Sigmoid colon (tissue), 7 donors: ENCODE data around the gene CDK13. TPM values are rescaled to one million over a fixed set of nuclear protein-coding genes. Genes with fewer than 3 reads are reported as not detected.

Source experiments
- DNase-seq: peaks from one replicate; pipeline ENCODE4 v3.0.0-alpha.2; 2019
- H3K27ac ChIP-seq, 4 donors: fragments of 200-600 bp; sonication (generic); one replicate each; pipeline ENCODE4 v1.5.1; 2016 to 2019; ENCODE audit warnings: mild to moderate bottlenecking in 1 of 4
- H3K27me3 ChIP-seq, 3 donors: fragments of 200-600 bp; sonication (generic); one replicate each; pipeline ENCODE4 v1.5.1; 2019; ENCODE audit warnings: mild to moderate bottlenecking in 1 of 3
- H3K36me3 ChIP-seq, 4 donors: fragments of 200-600 bp; sonication (generic); one replicate each; pipeline ENCODE4 v1.5.1; 2016 to 2019
- H3K4me1 ChIP-seq, 4 donors: fragments of 200-600 bp; sonication (generic); one replicate each; pipeline ENCODE4 v1.5.1; 2017 to 2019
- H3K4me3 ChIP-seq, 4 donors: fragments of 200-600 bp; sonication (generic); one replicate each; pipeline ENCODE4 v1.5.1; 2017 to 2019; ENCODE audit warnings: mild to moderate bottlenecking in 2 of 4, moderate library complexity in 1 of 4
- H3K9me3 ChIP-seq, 4 donors: fragments of 200-600 bp in 3 of 4; sonication (generic) in 3 of 4; one replicate each; pipeline versions ENCODE4 v1.5.1 to v1.6.1; 2013 to 2019
- CTCF ChIP-seq, 4 experiments: fragments of 450-650 bp in 3 of 4; fragments of 200-600 bp in 1 of 4; IDR thresholded peaks; one replicate each; pipeline ENCODE4 v1.5.1; 2016 to 2019; ENCODE audit warnings: antibody characterized with exemption in 4 of 4, mild to moderate bottlenecking in 3 of 4, moderate library complexity in 2 of 4
- EP300 ChIP-seq, 4 donors: sonication (generic); formaldehyde crosslinking; IDR thresholded peaks; one replicate each; pipeline ENCODE4 v1.6.1; 2017; ENCODE audit warnings: antibody characterized with exemption in 4 of 4
- POLR2A ChIP-seq, 2 donors: fragments of 450-650 bp; IDR thresholded peaks; one replicate each; pipeline ENCODE4 v1.6.1; 2016; ENCODE audit warnings: antibody characterized with exemption in 2 of 2, mild to moderate bottlenecking in 2 of 2, moderate library complexity in 2 of 2
- POLR2AphosphoS5 ChIP-seq, 4 donors: sonication (generic); formaldehyde crosslinking; IDR thresholded peaks; one replicate each; pipeline ENCODE4 v1.6.1; 2017; ENCODE audit warnings: antibody characterized with exemption in 4 of 4
- WGBS, 2 donors: extraction: QIAGEN DNeasy Blood & Tissue Kit; methylation state at CpG; one replicate each; pipeline ENCODE4 v1.1.7; 2013; 5-methylcytosine and 5-hydroxymethylcytosine counted together
- intact Hi-C: fragments of 100-400 bp; cut with DNase I; formaldehyde crosslinking; loops from one replicate; pipeline ENCODE4 v1.15.1; 2023
- polyA plus RNA-seq, 3 donors: library from polyadenylated mRNA; stranded (reverse); fragments of 200-250 nt; gene quantifications; one replicate each; pipeline ENCODE4 v1.2.3, GENCODE V29; 2013
- total RNA-seq, 4 donors: library from RNA; depleted of rRNA; stranded (reverse); fragments of >200 nt; gene quantifications; one replicate each; pipeline ENCODE4 v1.1.0, GENCODE V29; 2016
- donor health status: healthy with polysubstance abuse.
- donor health status: Bipolar disorder and iron deficiency.
- donor health status: healthy.

CDK13 gene
- total and polyA plus RNA-seq, 7 donors: 8.4 to 80.0 (median 63.8) TPM

- Histone ChIP-seq H3K4me1 (no peaks in the 10 kb centered on the region), H3K4me3 (no peak overlapping the region), H3K27me3 (no peaks in the 10 kb centered on the region), H3K9me3 (no peaks in the 10 kb centered on the region), H3K36me3 (peaks cover 22 to 81% (median 30%) of the 10 kb centered on the region in 4 donors), H3K27ac (peak overlapping the region in 1 of 4 donors; percentile 36)
- DNase-seq: no peak
- intact Hi-C loops: no loop called here
- WGBS, 2 donors: 96 to 97% methylated on average over 2 of the region's 2 CpGs
- TF ChIP-seq POLR2AphosphoS5 (IDR thresholded peaks at IDR 0.05) (no peak), POLR2A (IDR thresholded peaks at IDR 0.05) (no peak), EP300 (IDR thresholded peaks at IDR 0.05) (no peak), CTCF (IDR thresholded peaks at IDR 0.05) (no peak)
These were observed 142.1 kb downstream of the CDK13 start for GRCh38 chr7:40092182-40092581.

- no peak overlapping the region for H3K27ac ChIP-seq
- no peaks in the 10 kb centered on the region for H3K9me3 ChIP-seq
- 91 to 95% methylated on average over 8 of the region's 8 CpGs for WGBS, 2 donors
- no peaks in the 10 kb centered on the region for H3K27me3 ChIP-seq
- no peak for TF ChIP-seq POLR2AphosphoS5 (IDR thresholded peaks at IDR 0.05)
- TF ChIP-seq EP300 (IDR thresholded peaks at IDR 0.05): no peak
- TF ChIP-seq CTCF (IDR thresholded peaks at IDR 0.05): no peak
- no peak for TF ChIP-seq POLR2A (IDR thresholded peaks at IDR 0.05)
- H3K4me3 ChIP-seq: no peak overlapping the region
- DNase-seq: no peak
- intact Hi-C loops: no loop called here
- H3K4me1 ChIP-seq: peaks cover 0 to 9% (median 3%) of the 10 kb centered on the region in 4 donors
- peaks cover 13 to 68% (median 23%) of the 10 kb centered on the region in 4 donors for H3K36me3 ChIP-seq
These were observed 143.7 kb downstream of the CDK13 start for GRCh38 chr7:40093631-40094350.

GRCh38 chr7:40095230-40095629 lies 145.2 kb downstream of the CDK13 start:
- TF ChIP-seq POLR2AphosphoS5 (IDR thresholded peaks at IDR 0.05) (no peak), EP300 (IDR thresholded peaks at IDR 0.05) (no peak), CTCF (IDR thresholded peaks at IDR 0.05) (no peak), POLR2A (IDR thresholded peaks at IDR 0.05) (no peak)
- no peak overlapping the region for H3K4me3 ChIP-seq
- H3K36me3 ChIP-seq: peaks cover 10 to 54% (median 15%) of the 10 kb centered on the region in 4 donors
- no peaks in the 10 kb centered on the region for H3K27me3 ChIP-seq
- peaks cover 0 to 10% (median 4%) of the 10 kb centered on the region in 4 donors for H3K4me1 ChIP-seq
- no peak for DNase-seq
- no peak overlapping the region for H3K27ac ChIP-seq
- H3K9me3 ChIP-seq: no peaks in the 10 kb centered on the region
- intact Hi-C loops: no loop called here
- 24 to 70% methylated on average over 1 of the region's 1 CpG for WGBS, 2 donors

- Histone ChIP-seq H3K27me3 (no peaks in the 10 kb centered on the region), H3K4me1 (peaks cover 0 to 10% (median 4%) of the 10 kb centered on the region in 4 donors), H3K4me3 (no peak overlapping the region), H3K27ac (no peak overlapping the region), H3K36me3 (peaks cover 10 to 49% (median 15%) of the 10 kb centered on the region in 4 donors), H3K9me3 (no peaks in the 10 kb centered on the region)
- DNase-seq: no peak
- WGBS, 2 donors: 17 to 57% methylated on average over 1 of the region's 1 CpG
- intact Hi-C loops: no loop called here
- TF ChIP-seq EP300 (IDR thresholded peaks at IDR 0.05) (no peak), POLR2AphosphoS5 (IDR thresholded peaks at IDR 0.05) (no peak), CTCF (IDR thresholded peaks at IDR 0.05) (no peak), POLR2A (IDR thresholded peaks at IDR 0.05) (no peak)
These were observed 145.8 kb downstream of the CDK13 start for GRCh38 chr7:40095695-40096327.
